Measurements from ENCODE around the gene PGAM5.
A peak's percentile ranks its signal among the peaks of the same experiment; 100 is the strongest.

Gene PGAM5
- 26.1 reads per million, percentile 53 among the genes with 10 or more reads in this experiment for total RNA-seq

GRCh38 chr12:132710405-132711079, at the start of gene PGAM5:
Gene PGAM5 (plus strand): TSS chr12:132710842. CDS start chr12:132710877, 35 bp downstream.
- peak; percentile 92 for DNase-seq

DNA sequence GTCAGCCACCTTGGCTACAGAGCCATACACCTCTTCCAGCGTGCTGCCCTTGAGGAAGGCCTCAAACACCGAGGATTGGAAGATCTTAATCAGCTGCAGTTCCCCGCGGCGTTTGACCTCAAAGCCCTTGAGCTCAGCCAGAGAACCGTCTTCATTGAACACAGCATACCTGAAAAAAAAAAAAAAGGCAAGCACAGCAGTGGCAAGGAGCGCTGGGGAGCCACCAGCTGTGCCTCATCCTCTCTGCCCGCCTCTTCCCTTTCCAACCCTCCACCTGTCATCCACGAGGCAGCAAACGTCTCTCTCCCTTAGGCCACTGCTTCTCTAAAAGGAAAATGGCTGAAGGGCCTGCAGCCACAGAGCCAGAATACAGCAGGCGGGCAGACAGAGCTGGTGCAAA, 49.6 kb upstream of the PGAM5 start:
- no peak for DNase-seq

- DNase-seq, result no peak
These were observed 48.7 kb upstream of the PGAM5 start for GRCh38 chr12:132661972-132662371.

DNA sequence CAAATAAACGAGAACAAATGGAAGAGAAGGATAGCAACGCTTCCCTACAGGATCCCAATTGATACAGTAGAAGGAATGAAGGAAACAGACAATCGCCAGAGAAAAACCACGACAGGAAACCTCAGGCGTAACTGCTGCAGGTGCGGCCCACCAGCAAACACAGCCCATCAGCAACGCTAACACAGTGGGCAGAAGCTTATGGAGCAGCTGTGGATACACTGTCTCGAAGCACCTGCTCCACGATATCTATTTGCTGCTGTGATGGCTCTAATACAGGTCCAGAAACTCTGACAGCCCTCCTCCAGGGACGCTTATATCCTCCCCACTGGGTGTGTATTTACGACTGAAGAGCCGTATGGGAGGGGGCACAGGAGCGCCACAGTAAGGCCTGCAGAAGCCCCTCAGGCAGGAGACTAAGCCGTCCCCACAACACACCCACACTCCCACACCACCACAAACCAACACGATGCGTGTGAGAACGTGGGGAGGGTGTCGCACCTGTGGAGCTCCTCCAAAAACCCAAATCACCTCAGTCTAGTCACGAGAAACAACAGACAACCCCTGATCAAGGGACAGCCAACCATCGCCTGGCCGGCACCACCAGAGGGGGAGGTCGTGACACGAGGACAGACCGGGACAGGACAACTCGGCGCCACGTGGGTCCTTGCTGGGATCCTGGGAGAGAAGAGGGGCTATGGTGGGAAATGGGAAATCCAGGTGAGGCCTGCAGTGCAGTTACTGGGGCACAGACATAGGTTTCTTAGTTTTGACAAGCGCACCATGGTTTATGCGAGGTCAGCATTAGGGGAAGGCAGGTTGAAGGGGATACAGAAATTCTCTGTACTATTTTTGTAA, 47.5 kb upstream of the PGAM5 start:
- DNase-seq, result no peak

DNA sequence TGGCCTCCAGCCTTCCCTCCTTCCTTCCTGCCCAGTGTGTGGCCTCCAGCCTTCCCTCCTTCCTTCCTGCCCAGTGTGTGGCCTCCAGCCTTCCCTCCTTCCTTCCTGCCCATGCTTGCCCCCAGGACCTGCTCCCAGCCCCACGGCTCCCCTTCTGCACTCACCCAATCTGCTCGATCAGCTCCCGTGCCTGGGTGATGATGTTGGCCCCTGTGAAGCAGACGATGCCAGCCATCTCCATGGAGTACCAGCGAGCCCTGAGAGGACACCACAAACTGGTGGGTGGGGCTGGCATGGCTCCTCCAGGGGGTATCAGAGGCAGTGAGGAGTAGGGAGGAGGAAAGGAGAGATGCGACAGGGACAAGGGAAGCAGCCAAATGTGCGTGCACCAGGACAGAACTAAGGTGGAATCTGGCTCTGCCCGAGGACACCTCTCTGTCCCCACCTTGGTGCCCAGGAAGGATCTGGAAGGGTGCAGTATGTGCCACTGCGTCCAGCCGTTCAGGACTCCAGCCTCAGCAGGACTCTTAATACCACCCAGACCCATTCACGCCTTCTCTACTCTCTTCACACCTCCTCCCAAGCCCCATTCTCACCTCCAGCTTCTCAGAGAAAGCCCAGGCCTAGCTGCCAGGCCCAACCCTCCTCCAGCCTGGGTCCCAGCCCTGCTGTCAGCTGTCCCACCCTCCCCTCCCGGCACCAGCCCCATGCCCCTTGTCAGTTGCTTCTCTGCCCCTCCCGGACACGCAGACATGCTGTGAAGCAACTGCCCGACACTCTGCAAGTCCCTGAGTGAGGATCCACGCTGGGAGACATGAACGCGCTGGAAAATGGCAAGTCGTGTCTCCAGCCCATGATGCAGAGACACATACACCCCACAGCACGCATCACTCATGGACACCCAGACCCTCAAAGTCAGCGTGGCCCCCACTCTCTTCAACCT, 46.2 kb upstream of the PGAM5 start:
- no peak for DNase-seq

DNA sequence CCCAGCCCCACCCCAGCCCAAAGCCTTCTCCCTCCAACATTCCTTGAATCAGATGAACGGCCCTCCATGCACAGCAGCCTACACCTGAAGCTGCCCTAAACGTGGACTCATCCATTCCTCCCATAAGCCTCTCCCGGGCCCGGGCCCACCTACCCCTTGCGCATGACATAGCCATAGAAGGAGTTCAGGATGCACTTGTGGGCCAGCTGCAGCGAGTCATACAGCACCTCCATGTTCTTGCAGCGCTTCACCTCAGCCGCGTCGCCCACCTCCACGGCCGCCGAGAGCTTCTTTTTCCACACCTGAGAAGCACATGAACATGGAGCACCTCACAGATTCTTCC, 45.5 kb upstream of the PGAM5 start:
- no peak for DNase-seq

GRCh38 chr12:132665794-132666193, 44.8 kb upstream of the PGAM5 start:
- DNase-seq, result no peak

GRCh38 chr12:132668191-132669088, 42.2 kb upstream of the PGAM5 start:
- no peak for DNase-seq

DNA sequence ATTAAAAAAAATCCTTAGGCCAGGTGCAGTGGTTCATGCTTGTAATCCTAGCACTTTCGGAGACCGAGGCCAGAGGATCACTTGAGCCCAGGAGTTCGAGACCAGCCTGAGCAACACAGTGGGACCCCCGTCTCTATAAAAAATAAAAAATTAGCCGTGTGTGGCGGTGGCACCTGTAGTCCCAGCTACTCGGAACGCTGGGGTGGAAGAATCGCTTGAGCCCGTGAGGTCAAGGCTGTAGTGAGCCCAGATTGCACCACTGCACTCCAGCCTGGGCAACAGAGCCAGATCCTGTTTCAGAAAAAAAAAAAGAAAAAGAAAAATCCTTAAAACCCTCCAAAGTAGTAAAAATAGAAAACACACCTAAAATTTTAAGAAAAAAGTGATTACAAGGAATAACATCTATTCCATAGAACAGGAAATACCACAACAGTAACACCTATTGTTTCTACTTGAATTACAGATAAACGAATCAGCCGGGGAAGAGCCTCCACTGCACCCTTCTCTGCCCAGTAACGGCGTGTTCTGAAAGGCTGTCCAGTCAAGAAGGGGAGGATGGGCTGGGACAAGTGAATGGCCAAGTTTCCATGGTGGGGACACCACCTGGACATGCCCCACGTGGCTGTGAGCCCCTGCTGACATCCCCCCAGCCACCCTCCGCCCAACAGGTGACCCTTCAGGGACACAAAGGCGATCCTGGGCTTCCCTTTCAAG, 41.3 kb upstream of the PGAM5 start:
- DNase-seq, result no peak

- no peak for DNase-seq
These were observed 38.5 kb upstream of the PGAM5 start for GRCh38 chr12:132672116-132672515.

DNA sequence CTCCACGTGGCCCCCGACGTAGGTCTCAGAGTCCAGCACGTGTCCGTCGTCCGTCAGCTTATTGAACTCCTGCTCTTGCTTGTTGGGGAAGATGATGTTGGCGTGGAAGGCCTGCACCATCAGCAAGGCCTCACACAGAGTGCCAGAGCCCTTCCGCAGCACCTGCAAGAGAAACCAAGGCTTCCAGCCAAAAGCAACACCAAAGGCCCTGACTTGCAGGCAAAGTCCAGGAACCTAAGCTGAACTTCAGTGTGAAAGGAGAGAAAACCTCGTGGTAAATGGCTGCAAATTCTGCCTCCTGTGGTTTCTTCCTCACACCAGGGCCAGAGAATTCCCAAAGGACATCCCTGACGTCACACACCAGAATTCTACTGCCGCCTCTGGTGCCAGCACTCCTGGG, 38.0 kb upstream of the PGAM5 start:
- DNase-seq, result no peak

GRCh38 chr12:132673288-132674179, 37.1 kb upstream of the PGAM5 start:
- DNase-seq, result no peak

DNA sequence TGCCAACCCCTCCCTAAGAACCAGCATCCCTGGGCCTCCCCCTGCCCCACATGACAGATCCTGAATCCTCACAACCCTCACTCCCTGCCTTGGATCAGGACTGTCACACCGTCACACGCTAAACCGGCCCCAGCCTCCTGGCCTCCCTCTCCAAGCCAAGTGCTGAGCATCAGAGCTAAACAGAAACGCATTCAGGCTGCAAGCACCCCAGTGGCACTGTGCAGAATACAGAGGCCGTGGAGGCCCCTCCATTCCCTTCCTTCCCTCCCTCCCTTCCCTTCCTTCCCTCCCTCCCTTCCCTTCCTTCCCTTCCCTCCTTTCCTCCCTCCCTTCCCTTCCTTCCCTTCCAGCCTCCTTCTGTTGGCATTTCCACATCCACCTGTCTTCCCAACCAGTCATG, 36.1 kb upstream of the PGAM5 start:
- DNase-seq, result no peak

DNA sequence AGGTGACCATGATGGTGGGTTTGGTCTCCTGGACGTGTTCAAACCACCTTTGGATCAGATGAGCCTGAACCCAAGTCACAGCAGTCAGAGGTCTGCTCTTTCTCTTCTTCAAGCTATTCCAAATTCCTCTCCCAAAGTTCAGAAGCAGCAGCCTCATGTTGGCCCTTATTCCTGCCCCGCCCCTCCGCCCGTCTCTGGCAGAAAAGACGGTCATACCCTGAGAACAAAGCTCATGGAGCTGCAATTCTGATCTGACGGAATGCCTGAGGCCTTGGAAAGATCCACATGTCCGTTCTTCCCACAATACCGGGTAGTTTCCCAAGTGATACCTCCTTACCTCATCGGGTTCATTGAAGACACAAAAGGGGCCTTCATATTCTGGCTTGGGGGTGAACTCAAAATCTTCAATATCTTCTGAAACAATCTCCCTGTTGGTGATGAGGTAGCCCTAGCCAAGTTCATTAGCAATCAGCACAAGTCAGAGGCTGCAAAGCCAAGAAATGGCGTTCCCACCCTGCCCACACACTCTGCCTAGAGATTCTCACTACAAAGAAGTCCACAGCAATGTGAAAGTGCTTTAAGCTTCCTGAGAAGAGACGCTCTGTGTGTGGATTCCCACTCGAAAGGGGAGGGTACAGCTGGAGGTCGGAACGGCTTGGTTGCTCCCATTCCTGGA, 34.7 kb upstream of the PGAM5 start:
- no peak for DNase-seq

- no peak for DNase-seq
These were observed 33.1 kb upstream of the PGAM5 start for GRCh38 chr12:132677492-132677891.

DNA sequence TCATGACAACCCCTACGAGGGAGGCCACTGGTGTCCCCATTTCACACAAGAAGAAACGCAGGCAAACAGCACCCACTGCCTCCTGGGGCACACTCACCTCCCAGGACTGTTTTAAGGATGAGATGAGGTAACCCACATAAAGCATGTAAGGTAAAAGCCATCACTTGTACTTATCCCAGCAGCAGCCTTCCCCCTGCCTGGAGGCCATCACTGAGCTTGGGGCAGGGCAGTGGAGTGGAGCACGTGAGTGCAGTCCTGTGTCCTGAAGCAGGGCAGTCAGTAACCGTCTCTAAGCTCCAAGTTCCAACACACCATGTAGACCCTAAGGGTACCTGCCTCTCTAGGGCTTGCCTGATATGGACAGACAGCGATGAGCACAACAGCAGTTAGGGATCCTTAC, 25.2 kb upstream of the PGAM5 start:
- DNase-seq, result no peak

DNA sequence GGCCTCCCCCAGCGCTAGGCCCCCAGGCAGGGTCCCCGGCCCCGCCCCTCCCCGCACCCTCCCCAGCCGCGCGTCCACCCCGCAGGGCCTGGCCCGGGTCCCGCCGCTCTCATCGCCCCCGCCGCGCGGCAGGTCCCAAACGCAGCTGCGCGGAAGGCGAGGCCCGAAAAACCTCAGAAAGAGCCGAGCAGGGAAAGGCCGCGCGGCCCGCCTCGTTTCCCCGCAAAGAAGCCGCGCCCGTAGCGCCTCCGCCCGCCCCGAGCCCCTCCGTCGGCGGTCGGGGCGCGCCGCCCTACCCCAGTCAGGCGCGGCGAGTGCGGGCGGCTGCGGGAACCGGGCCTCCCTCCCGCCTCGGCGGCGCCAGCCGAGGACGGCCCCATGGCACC, 23.8 kb upstream of the PGAM5 start:
- no peak for DNase-seq

GRCh38 chr12:132687211-132688164, 23.2 kb upstream of the PGAM5 start, which contains the start of the genes POLE and PXMP2:
Gene POLE (minus strand): TSS chr12:132687342. CDS start chr12:132687315, 27 bp downstream.
Gene PXMP2 (plus strand): TSS chr12:132687587. CDS start chr12:132687671, 84 bp downstream.
- DNase-seq, result peak; percentile 92
